ENCODE measurements around the gene CTNNBL1. TPM values are rescaled to one million over a fixed set of nuclear protein-coding genes. Genes with fewer than 3 reads are reported as not detected.

CTNNBL1 gene
- polyA plus RNA-seq, 1 of the 3 experiments (the other 2 are of a cell fraction) = 29.5 TPM

- TF ChIP-seq ZBTB33 (IDR thresholded peaks at IDR 0.05; ENCODE audit: borderline replicate concordance, low read depth) = no peak
- TF ChIP-seq FOXJ3 (CRISPR knock-in tag; IDR thresholded peaks at IDR 0.05) = no peak
- TF ChIP-seq JUND (IDR thresholded peaks at IDR 0.05) = no peak
- no peak for TF ChIP-seq RFX5 (IDR thresholded peaks at IDR 0.05; ENCODE audit: low read length)
Observed at GRCh38 chr20:37760322-37760721, 66.5 kb downstream of the CTNNBL1 start (continued).

DNA sequence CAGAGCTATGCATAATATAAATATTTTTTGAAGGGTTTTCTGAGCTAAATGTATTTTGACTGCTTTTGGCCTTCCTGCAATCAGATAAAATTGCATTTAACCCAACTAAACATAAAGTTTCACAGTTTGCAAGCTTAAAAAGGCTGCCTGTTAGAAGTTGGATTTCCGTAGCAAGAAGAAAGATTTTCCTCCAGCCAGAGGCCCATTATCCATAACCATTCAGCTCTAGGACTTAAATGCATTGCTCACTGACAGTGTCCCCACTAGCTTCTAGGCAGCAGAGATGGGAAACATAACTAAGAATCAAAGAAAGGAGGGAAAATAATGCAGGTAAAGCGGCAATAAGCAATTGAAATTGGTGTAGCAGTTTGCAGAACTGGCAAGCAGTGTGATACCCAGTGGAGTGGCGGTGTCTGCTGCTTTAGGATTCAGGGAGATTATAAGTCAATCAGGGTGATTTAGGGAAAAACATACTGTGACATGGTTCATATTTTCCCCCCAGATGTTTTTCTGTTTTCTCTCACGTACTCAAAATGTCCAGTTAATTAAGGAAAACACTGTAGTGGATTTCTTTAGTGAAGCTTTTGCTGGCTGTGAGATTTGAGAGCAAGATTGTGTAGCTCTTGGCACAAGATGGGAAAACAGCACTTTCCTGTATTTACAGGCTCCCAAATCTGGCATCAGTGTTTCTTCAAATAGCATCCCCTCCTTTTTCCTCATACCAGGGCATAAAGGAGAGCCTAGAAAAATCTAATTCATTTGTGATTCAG, 69.1 kb downstream of the CTNNBL1 start:
- Histone ChIP-seq H3K9me3 (no peaks in the 10 kb centered on the region), H3F3A (replicated peaks; ENCODE audit: insufficient read depth) (no peaks in the 10 kb centered on the region), H3K27ac (ENCODE audit: low read depth in 2 of 2, low read length in 1 of 2) (no peak overlapping the region), H3K9me2 (no peaks in the 10 kb centered on the region), H3K4me1 (ENCODE audit: control insufficient read depth in 1 of 2, insufficient read depth in 2 of 2, low read depth in 1 of 2, low read length in 1 of 2) (peaks cover 0 to 7% of the 10 kb centered on the region in 2 experiments; a peak in 2 of 4 replicates), H3K4me3 (ENCODE audit: low read depth in 2 of 2, low read length in 1 of 2) (no peak overlapping the region), H3K4me2 (no peak overlapping the region), H2AFZ (ENCODE audit: low read depth) (no peak overlapping the region), H3K79me2 (ENCODE audit: insufficient read depth) (no peaks in the 10 kb centered on the region), H3K27me3 (ENCODE audit: insufficient read depth) (no peaks in the 10 kb centered on the region), H4K20me1 (ENCODE audit: insufficient read depth) (no peaks in the 10 kb centered on the region), H3K36me3 (replicated peaks in 1 of 2; ENCODE audit: control insufficient read depth in 1 of 2, insufficient read depth in 2 of 2, low read length in 1 of 2) (peaks cover 2 to 32% of the 10 kb centered on the region in 2 experiments), H3K9ac (no peak overlapping the region)
- 94% methylated on average over 4 of the region's 4 CpGs for WGBS (ENCODE audit: low lambda C conversion rate)
- no peak for TF ChIP-seq TEAD4 (IDR thresholded peaks at IDR 0.05; ENCODE audit: borderline replicate concordance, insufficient read depth)
- TF ChIP-seq RAD21 (IDR thresholded peaks at IDR 0.05; ENCODE audit: low read length) = no peak
- no peak for TF ChIP-seq USF1 (IDR thresholded peaks at IDR 0.05; ENCODE audit: borderline replicate concordance, low read depth)
- TF ChIP-seq YY1 (IDR thresholded peaks at IDR 0.05; ENCODE audit: low read depth) = no peak
- no peak for TF ChIP-seq GABPA (IDR thresholded peaks at IDR 0.05; ENCODE audit: low read depth)
- TF ChIP-seq CHD2 (IDR thresholded peaks at IDR 0.05; ENCODE audit: low read length, partially characterized antibody) = peak; percentile 50
- TF ChIP-seq EP300 (IDR thresholded peaks at IDR 0.05; ENCODE audit: borderline replicate concordance in 1 of 2, low read depth in 1 of 2, low read length in 1 of 2) = peak in 1 of 2 experiments; percentile 32; a peak in 1 of 4 replicates
- peak; percentile 69; the same call in 1 of the 2 replicates for TF ChIP-seq RCOR1 (IDR thresholded peaks at IDR 0.05; ENCODE audit: low read length)
- peak; percentile 56 for TF ChIP-seq GATA2 (CRISPR knock-in tag; IDR thresholded peaks at IDR 0.05)
- TF ChIP-seq ZBTB33 (IDR thresholded peaks at IDR 0.05; ENCODE audit: borderline replicate concordance, low read depth) = no peak
- POLR2A ChIA-PET = no interaction called here
- DNase-seq = peak; percentile 34
- CTCF ChIA-PET = interaction anchor here (0.6 to 2.1 kb wide), 5 partner anchors 9 to 230 kb away, joined by 3 to 15 read pairs (median 5); no protein-coding TSS in a partner anchor

Measured in SK-N-SH (cell line).